K562 (cell line): ENCODE results near the gene FAF2. TPM values are rescaled to one million over a fixed set of nuclear protein-coding genes. Genes with fewer than 3 reads are reported as not detected.

Source experiments
- ASH1L ChIP-seq: fragments of 450-650 bp; IDR thresholded peaks from 2 replicates; pipeline ENCODE4 v1.6.1; 2018; ENCODE audit warnings: borderline replicate concordance, mild to moderate bottlenecking, low read depth; ENCODE audit not compliant: partially characterized antibody
- CREB1 ChIP-seq, 2 experiments: sonication (generic) in 1 of 2; formaldehyde crosslinking in 1 of 2; IDR thresholded peaks; 2 replicates each; pipeline versions ENCODE4 v1.6.1 to v1.8.0; 2012 to 2022; ENCODE audit warnings: inconsistent platforms in 1 of 2, mild to moderate bottlenecking in 1 of 2, missing genetic modification reagents in 1 of 2, moderate library complexity in 1 of 2
- CTCFL ChIP-seq: IDR thresholded peaks from 2 replicates; pipeline ENCODE4 v1.6.1; 2011; ENCODE audit warnings: borderline replicate concordance, low read depth, mild to moderate bottlenecking, moderate library complexity, low read length; ENCODE audit not compliant: insufficient read depth, poor library complexity, severe bottlenecking
- DACH1 ChIP-seq: fragments of 450-650 bp; IDR thresholded peaks from 2 replicates; pipeline ENCODE4 v1.6.1; 2018; ENCODE audit not compliant: partially characterized antibody
- E2F1 ChIP-seq: sonication (generic); formaldehyde crosslinking; IDR thresholded peaks from 2 replicates; pipeline ENCODE4 v1.8.1; 2023; ENCODE audit warnings: mild to moderate bottlenecking, missing genetic modification reagents, moderate library complexity
- E2F4 ChIP-seq: sonication (generic); formaldehyde crosslinking; IDR thresholded peaks from 2 replicates; pipeline ENCODE4 v1.8.0; 2022; ENCODE audit warnings: mild to moderate bottlenecking, low read depth, missing genetic modification reagents
- GABPA ChIP-seq: fragments of 200-800 bp; sonication (Bioruptor generic); conservative IDR thresholded peaks from 2 replicates; pipeline ENCODE4 v1.6.1; 2016; ENCODE audit warnings: low read depth, missing genetic modification characterization, missing compliant biosample characterization
- MCM2 ChIP-seq: fragments of 450-650 bp; IDR thresholded peaks from 2 replicates; pipeline ENCODE4 v1.6.1; 2017; ENCODE audit warnings: low read depth, mild to moderate bottlenecking
- NR0B1 ChIP-seq: fragments of 450-650 bp; IDR thresholded peaks from one replicate; pipeline ENCODE4 v1.6.1; 2018; ENCODE audit warnings: mild to moderate bottlenecking, moderate library complexity; ENCODE audit not compliant: partially characterized antibody
- POLR3G ChIP-seq: IDR thresholded peaks from 2 replicates; pipeline ENCODE4 v1.6.1; 2011; ENCODE audit not compliant: insufficient read length, insufficient replicate concordance; ENCODE audit errors: extremely low read depth
- RAD21 ChIP-seq, 2 experiments: fragments of 250-450 bp in 1 of 2; fragments of 450-650 bp in 1 of 2; sonication (Bioruptor Pico) in 1 of 2; formaldehyde crosslinking in 1 of 2; IDR thresholded peaks in 1 of 2; conservative IDR thresholded peaks in 1 of 2; 2 replicates each; pipeline versions ENCODE4 v1.4.0 to v1.8.0; 2020 to 2022; ENCODE audit warnings: mild to moderate bottlenecking in 2 of 2, moderate library complexity in 1 of 2
- SAFB ChIP-seq: fragments of 200-400 bp; formaldehyde crosslinking; IDR thresholded peaks from 2 replicates; pipeline ENCODE4 v1.6.1; 2017; ENCODE audit warnings: low read depth, low read length, borderline replicate concordance
- SMARCA5 ChIP-seq: fragments of 450-650 bp; IDR thresholded peaks from 2 replicates; pipeline ENCODE4 v1.6.1; 2016
- SMARCB1 ChIP-seq: IDR thresholded peaks from 2 replicates; pipeline ENCODE4 v1.6.1; 2011; ENCODE audit warnings: improper control_type of control experiment, low read depth; ENCODE audit not compliant: insufficient read length
- ZNF780A ChIP-seq: fragments of 250-450 bp; sonication (Bioruptor Pico); IDR thresholded peaks from 2 replicates; pipeline ENCODE4 v1.5.0; 2021; ENCODE audit warnings: mild to moderate bottlenecking
- polyA plus RNA-seq, 8 experiments: library from polyadenylated mRNA; depleted of rRNA in 4 of 8; stranded (reverse) in 5 of 8; unstranded in 3 of 8; fragments of >200 nt; fragmentation: Nextera tagmentation in 2 of 8; fragmentation: Illumina TruSeq in 1 of 8; extraction: Ambion mirVana in 2 of 8; extraction: Trizol in 1 of 8; gene quantifications; 2 replicates each; pipeline versions ENCODE4 v1.2.1 to v1.2.3, GENCODE V29; 2011 to 2014; ENCODE audit warnings: inconsistent platforms in 1 of 8, missing spikeins in 1 of 8
- total RNA-seq, 7 experiments: library from RNA; depleted of rRNA in 6 of 7; stranded (reverse); fragments of >200 nt in 6 of 7; fragmentation: Illumina TruSeq in 2 of 7; extraction: Trizol in 2 of 7; gene quantifications; 2 replicates each; pipeline versions ENCODE4 v1.2.1 to v1.2.3, GENCODE V29; 2011 to 2021; ENCODE audit warnings: low replicate concordance in 1 of 7
- TF ChIP-seq, protein P1 (sequence below): fragments of 150-350 bp; IDR thresholded peaks from 2 replicates; pipeline ENCODE4 v1.6.1; 2014; ENCODE audit warnings: low read depth, mild to moderate bottlenecking, low read length, borderline replicate concordance

FAF2 gene
- total and polyA plus RNA-seq, 9 of the 15 experiments (the other 6 are each of a cell fraction or from before 2014, with no cell fraction given) = 25.0 to 44.6 (median 36.1) TPM

- TF ChIP-seq NR0B1 (no peak), CTCFL (no peak), E2F4 (CRISPR knock-in tag) (no peak), CREB1 (IDR thresholded peaks at IDR 0.05) (no peak), CREB1 (CRISPR knock-in tag; IDR thresholded peaks at IDR 0.05) (no peak), DACH1 (no peak), GABPA (tag) (no peak), RAD21 (CRISPR knock-in tag; conservative IDR thresholded peaks at IDR 0.05 in 1 of 2, IDR thresholded peaks at IDR 0.05 in 1 of 2) (no peak), E2F1 (CRISPR knock-in tag) (no peak), ASH1L (no peak), POLR3G (no peak), SMARCB1 (no peak), SAFB (no peak), SMARCA5 (no peak), MCM2 (no peak), ZNF780A (CRISPR knock-in tag) (no peak)
- TF ChIP-seq, protein P1, sequence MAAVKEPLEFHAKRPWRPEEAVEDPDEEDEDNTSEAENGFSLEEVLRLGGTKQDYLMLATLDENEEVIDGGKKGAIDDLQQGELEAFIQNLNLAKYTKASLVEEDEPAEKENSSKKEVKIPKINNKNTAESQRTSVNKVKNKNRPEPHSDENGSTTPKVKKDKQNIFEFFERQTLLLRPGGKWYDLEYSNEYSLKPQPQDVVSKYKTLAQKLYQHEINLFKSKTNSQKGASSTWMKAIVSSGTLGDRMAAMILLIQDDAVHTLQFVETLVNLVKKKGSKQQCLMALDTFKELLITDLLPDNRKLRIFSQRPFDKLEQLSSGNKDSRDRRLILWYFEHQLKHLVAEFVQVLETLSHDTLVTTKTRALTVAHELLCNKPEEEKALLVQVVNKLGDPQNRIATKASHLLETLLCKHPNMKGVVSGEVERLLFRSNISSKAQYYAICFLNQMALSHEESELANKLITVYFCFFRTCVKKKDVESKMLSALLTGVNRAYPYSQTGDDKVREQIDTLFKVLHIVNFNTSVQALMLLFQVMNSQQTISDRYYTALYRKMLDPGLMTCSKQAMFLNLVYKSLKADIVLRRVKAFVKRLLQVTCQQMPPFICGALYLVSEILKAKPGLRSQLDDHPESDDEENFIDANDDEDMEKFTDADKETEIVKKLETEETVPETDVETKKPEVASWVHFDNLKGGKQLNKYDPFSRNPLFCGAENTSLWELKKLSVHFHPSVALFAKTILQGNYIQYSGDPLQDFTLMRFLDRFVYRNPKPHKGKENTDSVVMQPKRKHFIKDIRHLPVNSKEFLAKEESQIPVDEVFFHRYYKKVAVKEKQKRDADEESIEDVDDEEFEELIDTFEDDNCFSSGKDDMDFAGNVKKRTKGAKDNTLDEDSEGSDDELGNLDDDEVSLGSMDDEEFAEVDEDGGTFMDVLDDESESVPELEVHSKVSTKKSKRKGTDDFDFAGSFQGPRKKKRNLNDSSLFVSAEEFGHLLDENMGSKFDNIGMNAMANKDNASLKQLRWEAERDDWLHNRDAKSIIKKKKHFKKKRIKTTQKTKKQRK = no peak
These were observed 88.1 kb downstream of the FAF2 start (continued) for GRCh38 chr5:176536132-176536901.
